WTC11 (cell line): ENCODE measurements around the gene ANGPTL2.

ENCODE experiments used
- CREM ChIP-seq: sonication (generic); formaldehyde crosslinking; IDR thresholded peaks from 2 replicates; pipeline ENCODE4 v1.8.1; 2022; ENCODE audit warnings: mild to moderate bottlenecking, missing genetic modification reagents, moderate library complexity
- ESRRA ChIP-seq: sonication (generic); formaldehyde crosslinking; IDR thresholded peaks from 2 replicates; pipeline ENCODE4 v1.8.1; 2022; ENCODE audit warnings: mild to moderate bottlenecking, missing genetic modification reagents, borderline replicate concordance
- JUN ChIP-seq: sonication (generic); formaldehyde crosslinking; IDR thresholded peaks from 2 replicates; pipeline ENCODE4 v1.8.0; 2023; ENCODE audit warnings: mild to moderate bottlenecking, missing genetic modification reagents
- KAT7 ChIP-seq: sonication (generic); formaldehyde crosslinking; IDR thresholded peaks from 2 replicates; pipeline ENCODE4 v1.8.1; 2023; ENCODE audit warnings: missing genetic modification reagents, mild to moderate bottlenecking, borderline replicate concordance
- SP1 ChIP-seq: sonication (generic); formaldehyde crosslinking; conservative IDR thresholded peaks from 2 replicates; pipeline ENCODE4 v1.8.1; 2022; ENCODE audit warnings: missing genetic modification reagents
- ZNF138 ChIP-seq: sonication (generic); formaldehyde crosslinking; conservative IDR thresholded peaks from 2 replicates; pipeline ENCODE4 v1.8.1; 2022; ENCODE audit warnings: mild to moderate bottlenecking, moderate library complexity, missing genetic modification reagents
- TF ChIP-seq, protein P1 (sequence below): fragments of 200-600 bp; IDR thresholded peaks from 2 replicates; pipeline ENCODE4 v1.8.0; 2022; ENCODE audit warnings: antibody characterized with exemption
- TF ChIP-seq, protein P2 (sequence below): sonication (generic); formaldehyde crosslinking; IDR thresholded peaks from 2 replicates; pipeline ENCODE4 v1.8.1; 2022; ENCODE audit warnings: missing genetic modification reagents, borderline replicate concordance
- TF ChIP-seq, protein P3 (sequence below): sonication (generic); formaldehyde crosslinking; IDR thresholded peaks from 2 replicates; pipeline ENCODE4 v1.8.1; 2023; ENCODE audit warnings: mild to moderate bottlenecking, missing genetic modification reagents
- TF ChIP-seq, protein P4 (sequence below): sonication (generic); formaldehyde crosslinking; IDR thresholded peaks from 2 replicates; pipeline ENCODE4 v1.8.0; 2022; ENCODE audit warnings: mild to moderate bottlenecking, missing genetic modification reagents
- TF ChIP-seq, protein P5 (sequence below): fragments of 250-450 bp; sonication (Bioruptor Pico); IDR thresholded peaks from 2 replicates; pipeline ENCODE4 v1.8.0; 2021; ENCODE audit warnings: mild to moderate bottlenecking
- TF ChIP-seq, protein P6 (sequence below): sonication (generic); formaldehyde crosslinking; IDR thresholded peaks from 2 replicates; pipeline ENCODE4 v1.8.1; 2023; ENCODE audit warnings: mild to moderate bottlenecking, missing genetic modification reagents, moderate library complexity
- TF ChIP-seq, protein P7 (sequence below): sonication (generic); formaldehyde crosslinking; IDR thresholded peaks from 2 replicates; pipeline ENCODE4 v1.8.0; 2022; ENCODE audit warnings: mild to moderate bottlenecking, missing genetic modification reagents
- TF ChIP-seq, protein P8 (sequence below): sonication (generic); formaldehyde crosslinking; IDR thresholded peaks from 2 replicates; pipeline ENCODE4 v1.8.0; 2022; ENCODE audit warnings: mild to moderate bottlenecking, missing genetic modification reagents

DNA sequence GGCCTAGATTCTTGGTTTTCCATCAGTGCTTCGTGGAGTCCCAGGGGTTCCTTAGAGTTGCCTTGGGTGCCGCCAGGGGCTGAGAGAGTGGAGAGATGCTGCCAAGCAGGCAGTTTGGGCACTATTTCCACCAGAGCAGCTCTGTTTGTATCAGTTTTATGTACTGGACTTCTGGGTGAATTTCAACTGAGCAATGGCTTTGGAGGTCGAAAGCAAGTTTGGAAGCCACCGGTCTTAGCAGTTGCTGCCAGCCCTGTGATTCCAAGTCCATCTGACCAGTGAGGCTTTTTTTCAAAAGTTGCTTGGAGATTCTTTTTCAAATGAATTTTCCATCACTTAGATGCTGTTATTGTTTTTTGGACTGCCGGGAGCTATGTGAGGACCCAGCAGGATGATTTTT is 68.5 kb downstream of the ANGPTL2 start:
- TF ChIP-seq, protein P1, sequence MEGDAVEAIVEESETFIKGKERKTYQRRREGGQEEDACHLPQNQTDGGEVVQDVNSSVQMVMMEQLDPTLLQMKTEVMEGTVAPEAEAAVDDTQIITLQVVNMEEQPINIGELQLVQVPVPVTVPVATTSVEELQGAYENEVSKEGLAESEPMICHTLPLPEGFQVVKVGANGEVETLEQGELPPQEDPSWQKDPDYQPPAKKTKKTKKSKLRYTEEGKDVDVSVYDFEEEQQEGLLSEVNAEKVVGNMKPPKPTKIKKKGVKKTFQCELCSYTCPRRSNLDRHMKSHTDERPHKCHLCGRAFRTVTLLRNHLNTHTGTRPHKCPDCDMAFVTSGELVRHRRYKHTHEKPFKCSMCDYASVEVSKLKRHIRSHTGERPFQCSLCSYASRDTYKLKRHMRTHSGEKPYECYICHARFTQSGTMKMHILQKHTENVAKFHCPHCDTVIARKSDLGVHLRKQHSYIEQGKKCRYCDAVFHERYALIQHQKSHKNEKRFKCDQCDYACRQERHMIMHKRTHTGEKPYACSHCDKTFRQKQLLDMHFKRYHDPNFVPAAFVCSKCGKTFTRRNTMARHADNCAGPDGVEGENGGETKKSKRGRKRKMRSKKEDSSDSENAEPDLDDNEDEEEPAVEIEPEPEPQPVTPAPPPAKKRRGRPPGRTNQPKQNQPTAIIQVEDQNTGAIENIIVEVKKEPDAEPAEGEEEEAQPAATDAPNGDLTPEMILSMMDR, result no peak
- TF ChIP-seq ZNF138 (CRISPR knock-in tag) (no peak), ESRRA (CRISPR knock-in tag) (no peak), KAT7 (CRISPR knock-in tag) (no peak), SP1 (CRISPR knock-in tag) (no peak), JUN (CRISPR knock-in tag) (no peak), CREM (CRISPR knock-in tag) (no peak)
- TF ChIP-seq, protein P2, sequence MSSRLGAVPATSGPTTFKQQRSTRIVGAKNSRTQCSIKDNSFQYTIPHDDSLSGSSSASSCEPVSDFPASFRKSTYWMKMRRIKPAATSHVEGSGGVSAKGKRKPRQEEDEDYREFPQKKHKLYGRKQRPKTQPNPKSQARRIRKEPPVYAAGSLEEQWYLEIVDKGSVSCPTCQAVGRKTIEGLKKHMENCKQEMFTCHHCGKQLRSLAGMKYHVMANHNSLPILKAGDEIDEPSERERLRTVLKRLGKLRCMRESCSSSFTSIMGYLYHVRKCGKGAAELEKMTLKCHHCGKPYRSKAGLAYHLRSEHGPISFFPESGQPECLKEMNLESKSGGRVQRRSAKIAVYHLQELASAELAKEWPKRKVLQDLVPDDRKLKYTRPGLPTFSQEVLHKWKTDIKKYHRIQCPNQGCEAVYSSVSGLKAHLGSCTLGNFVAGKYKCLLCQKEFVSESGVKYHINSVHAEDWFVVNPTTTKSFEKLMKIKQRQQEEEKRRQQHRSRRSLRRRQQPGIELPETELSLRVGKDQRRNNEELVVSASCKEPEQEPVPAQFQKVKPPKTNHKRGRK (CRISPR knock-in tag), result no peak
- TF ChIP-seq, protein P3, sequence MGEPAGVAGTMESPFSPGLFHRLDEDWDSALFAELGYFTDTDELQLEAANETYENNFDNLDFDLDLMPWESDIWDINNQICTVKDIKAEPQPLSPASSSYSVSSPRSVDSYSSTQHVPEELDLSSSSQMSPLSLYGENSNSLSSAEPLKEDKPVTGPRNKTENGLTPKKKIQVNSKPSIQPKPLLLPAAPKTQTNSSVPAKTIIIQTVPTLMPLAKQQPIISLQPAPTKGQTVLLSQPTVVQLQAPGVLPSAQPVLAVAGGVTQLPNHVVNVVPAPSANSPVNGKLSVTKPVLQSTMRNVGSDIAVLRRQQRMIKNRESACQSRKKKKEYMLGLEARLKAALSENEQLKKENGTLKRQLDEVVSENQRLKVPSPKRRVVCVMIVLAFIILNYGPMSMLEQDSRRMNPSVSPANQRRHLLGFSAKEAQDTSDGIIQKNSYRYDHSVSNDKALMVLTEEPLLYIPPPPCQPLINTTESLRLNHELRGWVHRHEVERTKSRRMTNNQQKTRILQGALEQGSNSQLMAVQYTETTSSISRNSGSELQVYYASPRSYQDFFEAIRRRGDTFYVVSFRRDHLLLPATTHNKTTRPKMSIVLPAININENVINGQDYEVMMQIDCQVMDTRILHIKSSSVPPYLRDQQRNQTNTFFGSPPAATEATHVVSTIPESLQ, result no peak
- TF ChIP-seq, protein P4, sequence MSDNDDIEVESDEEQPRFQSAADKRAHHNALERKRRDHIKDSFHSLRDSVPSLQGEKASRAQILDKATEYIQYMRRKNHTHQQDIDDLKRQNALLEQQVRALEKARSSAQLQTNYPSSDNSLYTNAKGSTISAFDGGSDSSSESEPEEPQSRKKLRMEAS (CRISPR knock-in tag), result no peak
- TF ChIP-seq, protein P5, sequence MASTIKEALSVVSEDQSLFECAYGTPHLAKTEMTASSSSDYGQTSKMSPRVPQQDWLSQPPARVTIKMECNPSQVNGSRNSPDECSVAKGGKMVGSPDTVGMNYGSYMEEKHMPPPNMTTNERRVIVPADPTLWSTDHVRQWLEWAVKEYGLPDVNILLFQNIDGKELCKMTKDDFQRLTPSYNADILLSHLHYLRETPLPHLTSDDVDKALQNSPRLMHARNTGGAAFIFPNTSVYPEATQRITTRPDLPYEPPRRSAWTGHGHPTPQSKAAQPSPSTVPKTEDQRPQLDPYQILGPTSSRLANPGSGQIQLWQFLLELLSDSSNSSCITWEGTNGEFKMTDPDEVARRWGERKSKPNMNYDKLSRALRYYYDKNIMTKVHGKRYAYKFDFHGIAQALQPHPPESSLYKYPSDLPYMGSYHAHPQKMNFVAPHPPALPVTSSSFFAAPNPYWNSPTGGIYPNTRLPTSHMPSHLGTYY, result no peak
- TF ChIP-seq, protein P6, sequence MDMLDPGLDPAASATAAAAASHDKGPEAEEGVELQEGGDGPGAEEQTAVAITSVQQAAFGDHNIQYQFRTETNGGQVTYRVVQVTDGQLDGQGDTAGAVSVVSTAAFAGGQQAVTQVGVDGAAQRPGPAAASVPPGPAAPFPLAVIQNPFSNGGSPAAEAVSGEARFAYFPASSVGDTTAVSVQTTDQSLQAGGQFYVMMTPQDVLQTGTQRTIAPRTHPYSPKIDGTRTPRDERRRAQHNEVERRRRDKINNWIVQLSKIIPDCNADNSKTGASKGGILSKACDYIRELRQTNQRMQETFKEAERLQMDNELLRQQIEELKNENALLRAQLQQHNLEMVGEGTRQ (CRISPR knock-in tag), result no peak
- TF ChIP-seq, protein P7, sequence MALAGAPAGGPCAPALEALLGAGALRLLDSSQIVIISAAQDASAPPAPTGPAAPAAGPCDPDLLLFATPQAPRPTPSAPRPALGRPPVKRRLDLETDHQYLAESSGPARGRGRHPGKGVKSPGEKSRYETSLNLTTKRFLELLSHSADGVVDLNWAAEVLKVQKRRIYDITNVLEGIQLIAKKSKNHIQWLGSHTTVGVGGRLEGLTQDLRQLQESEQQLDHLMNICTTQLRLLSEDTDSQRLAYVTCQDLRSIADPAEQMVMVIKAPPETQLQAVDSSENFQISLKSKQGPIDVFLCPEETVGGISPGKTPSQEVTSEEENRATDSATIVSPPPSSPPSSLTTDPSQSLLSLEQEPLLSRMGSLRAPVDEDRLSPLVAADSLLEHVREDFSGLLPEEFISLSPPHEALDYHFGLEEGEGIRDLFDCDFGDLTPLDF, result no peak
- TF ChIP-seq, protein P8, sequence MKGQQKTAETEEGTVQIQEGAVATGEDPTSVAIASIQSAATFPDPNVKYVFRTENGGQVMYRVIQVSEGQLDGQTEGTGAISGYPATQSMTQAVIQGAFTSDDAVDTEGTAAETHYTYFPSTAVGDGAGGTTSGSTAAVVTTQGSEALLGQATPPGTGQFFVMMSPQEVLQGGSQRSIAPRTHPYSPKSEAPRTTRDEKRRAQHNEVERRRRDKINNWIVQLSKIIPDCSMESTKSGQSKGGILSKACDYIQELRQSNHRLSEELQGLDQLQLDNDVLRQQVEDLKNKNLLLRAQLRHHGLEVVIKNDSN (CRISPR knock-in tag), result no peak
